GM18520 (cell line): ENCODE measurements around the gene PIM1.

ENCODE experiments used
- ATAC-seq: cut with Tn5 transposase; IDR thresholded peaks from one replicate; pipeline ENCODE4 v1.9.1; 2021; ENCODE audit not compliant: unreplicated experiment

The PIM1 gene

GRCh38 chr6:37218061-37218460 is 48.1 kb downstream of the PIM1 start:
- no peak for ATAC-seq

- ATAC-seq = no peak
Measured at GRCh38 chr6:37218511-37218910, 48.6 kb downstream of the PIM1 start.

GRCh38 chr6:37221585-37222124 is 51.7 kb downstream of the PIM1 start:
- no peak for ATAC-seq

GRCh38 chr6:37222125-37222967 is 52.4 kb downstream of the PIM1 start:
- ATAC-seq = peak; percentile 77

GRCh38 chr6:37222992-37223391 is 53.0 kb downstream of the PIM1 start:
- ATAC-seq = no peak
